ENCODE measurements around the gene AKAP10. TPM values are rescaled to one million over a fixed set of nuclear protein-coding genes. Genes with fewer than 3 reads are reported as not detected.

Gene AKAP10
- total and polyA plus RNA-seq, 2 of the 8 experiments (the other 6 are each of a cell fraction or from before 2014, with no cell fraction given): 13.3 to 27.0 TPM

- Histone ChIP-seq H3K27ac (ENCODE audit: low read depth, low read length) (no peak overlapping the region), H3K27me3 (replicated peaks in 1 of 4; ENCODE audit: control insufficient read depth in 3 of 4, extremely low read depth in 1 of 4, insufficient read depth in 3 of 4, low read length in 3 of 4) (no peaks in the 10 kb centered on the region), H2AFZ (ENCODE audit: low read length) (no peak overlapping the region), H3K79me2 (ENCODE audit: control insufficient read depth in 1 of 2, insufficient read depth in 2 of 2, low read length in 2 of 2) (no peaks in the 10 kb centered on the region), H2BK15ac (ENCODE audit: low read length) (no peak overlapping the region), H3K4ac (replicated peaks; ENCODE audit: insufficient read length, low read depth, low read length) (no peak overlapping the region), H3K9me3 (ENCODE audit: insufficient read depth in 2 of 2, low read depth in 1 of 2, low read length in 1 of 2) (no peaks in the 10 kb centered on the region), H3K18ac (ENCODE audit: extremely low read depth, low read length) (no peak overlapping the region), H3K36me3 (ENCODE audit: control insufficient read depth in 2 of 4, insufficient read depth in 4 of 4, low read length in 3 of 4) (peaks cover 0 to 3% (median 1%) of the 10 kb centered on the region in 4 experiments; a peak in 1 of 8 replicates), H4K20me1 (replicated peaks in 1 of 2; ENCODE audit: control insufficient read depth in 1 of 2, insufficient read depth in 2 of 2, low read length in 2 of 2) (no peaks in the 10 kb centered on the region), H4K91ac (replicated peaks; ENCODE audit: insufficient read length, low read length) (no peak overlapping the region), H4K8ac (ENCODE audit: extremely low read depth, insufficient read depth, low read length) (no peak overlapping the region), H2BK5ac (ENCODE audit: low read depth, low read length) (no peak overlapping the region), H3K23me2 (ENCODE audit: low read depth, low read length) (no peaks in the 10 kb centered on the region), H3K4me2 (ENCODE audit: insufficient read depth in 1 of 2, low read depth in 2 of 2, low read length in 2 of 2) (no peak overlapping the region), H4K5ac (ENCODE audit: insufficient read length, low read depth, low read length) (no peak overlapping the region), H2AK5ac (ENCODE audit: low read depth, low read length) (no peak overlapping the region), H2BK120ac (replicated peaks; ENCODE audit: low read depth, low read length) (no peak overlapping the region), H3K4me3 (ENCODE audit: extremely low read depth in 1 of 4, insufficient read depth in 2 of 4, low read depth in 3 of 4, low read length in 4 of 4) (no peak overlapping the region), H3K4me1 (replicated peaks in 1 of 4; ENCODE audit: control insufficient read depth in 3 of 4, insufficient read depth in 4 of 4, low read length in 3 of 4) (no peaks in the 10 kb centered on the region; a peak in 1 of 7 replicates), H3K79me1 (ENCODE audit: low read depth, low read length) (no peaks in the 10 kb centered on the region), H3K9ac (replicated peaks in 1 of 4; ENCODE audit: extremely low read depth in 1 of 4, low read depth in 3 of 4, low read length in 3 of 4) (no peak overlapping the region), H2BK20ac (ENCODE audit: low read length) (no peak overlapping the region), H3K23ac (ENCODE audit: insufficient read length) (no peak overlapping the region), H2BK12ac (ENCODE audit: low read depth, low read length) (no peak overlapping the region), H3K14ac (ENCODE audit: insufficient read length) (no peak overlapping the region), H3K56ac (replicated peaks; ENCODE audit: insufficient read length, low read depth, low read length) (no peak overlapping the region)
- POLR2A ChIA-PET (ENCODE audit: partially characterized antibody): interaction anchor here (1.1 kb wide), 1 partner anchor 16 kb away, joined by 6 read pairs; no protein-coding TSS in a partner anchor
- 89% methylated on average over 2 of the region's 2 CpGs; no CpG with 5 or more reads in 1 of the 2 experiments for WGBS, 2 experiments (ENCODE audit: extremely low coverage in 1 of 2, insufficient coverage in 1 of 2, insufficient read length in 1 of 2, insufficient replicate concordance in 2 of 2, low coverage in 1 of 2, low lambda C conversion rate in 2 of 2, missing lambda C conversion rate in 1 of 2)
- TF ChIP-seq ATF2 (IDR thresholded peaks at IDR 0.05; ENCODE audit: low read length) (no peak), EP300 (IDR thresholded peaks at IDR 0.05; ENCODE audit: borderline replicate concordance in 1 of 2, low read depth in 2 of 2, low read length in 2 of 2) (no peak)
- no peak for FAIRE-seq
- CTCF ChIA-PET (ENCODE audit: partially characterized antibody): no interaction called here
- DNase-seq (ENCODE audit: low read depth in 1 of 2, low spot score in 2 of 2): no peak
Observed at GRCh38 chr17:19896679-19897078, 80.9 kb downstream of the AKAP10 start.

All from H1 (cell line).